Activated CD8-positive, alpha-beta memory T cell treated with anti-CD3 and anti-CD28 coated beads, Interleukin-2, amount 50 U/mL, for 24 hours (primary cell): ENCODE results near the gene ABLIM2.

Source experiments
- DNase-seq: peaks from one replicate; pipeline ENCODE4 v3.0.0-alpha.2; 2020; ENCODE audit errors: extremely low read depth

The ABLIM2 gene

GRCh38 chr4:8103421-8104390 is 54.9 kb downstream of the ABLIM2 start:
- DNase-seq, result no peak

GRCh38 chr4:8102831-8103230 is 55.8 kb downstream of the ABLIM2 start:
- DNase-seq, result no peak

- no peak for DNase-seq
Measured at GRCh38 chr4:8102076-8102355, 56.6 kb downstream of the ABLIM2 start.

GRCh38 chr4:8101213-8102075 is 57.2 kb downstream of the ABLIM2 start:
- no peak for DNase-seq

- no peak for DNase-seq
Measured at GRCh38 chr4:8099981-8100464, 58.6 kb downstream of the ABLIM2 start.

- no peak for DNase-seq
Measured at GRCh38 chr4:8098506-8098905, 60.1 kb downstream of the ABLIM2 start.

GRCh38 chr4:8097721-8098345 is 60.8 kb downstream of the ABLIM2 start:
- no peak for DNase-seq

- DNase-seq, result no peak
Measured at GRCh38 chr4:8097141-8097541, 61.5 kb downstream of the ABLIM2 start.

- no peak for DNase-seq
Measured at GRCh38 chr4:8096690-8097061, 61.9 kb downstream of the ABLIM2 start.

GRCh38 chr4:8095956-8096689 is 62.5 kb downstream of the ABLIM2 start:
- no peak for DNase-seq

GRCh38 chr4:8093587-8094274 is 64.9 kb downstream of the ABLIM2 start:
- no peak for DNase-seq

- DNase-seq, result no peak
Measured at GRCh38 chr4:8092282-8092681, 66.3 kb downstream of the ABLIM2 start.

- no peak for DNase-seq
Measured at GRCh38 chr4:8090744-8091301, 67.8 kb downstream of the ABLIM2 start.

- no peak for DNase-seq
Measured at GRCh38 chr4:8090312-8090711, 68.3 kb downstream of the ABLIM2 start.

GRCh38 chr4:8089862-8090261 is 68.8 kb downstream of the ABLIM2 start:
- no peak for DNase-seq

GRCh38 chr4:8088966-8089491 is 69.6 kb downstream of the ABLIM2 start:
- DNase-seq, result no peak

GRCh38 chr4:8087921-8088495 is 70.6 kb downstream of the ABLIM2 start:
- DNase-seq, result no peak

- DNase-seq, result no peak
Measured at GRCh38 chr4:8086783-8087445, 71.7 kb downstream of the ABLIM2 start.

GRCh38 chr4:8085491-8086117 is 73.0 kb downstream of the ABLIM2 start:
- DNase-seq, result no peak
